ENCODE measurements around the gene ELMO1.

The ELMO1 gene

DNA sequence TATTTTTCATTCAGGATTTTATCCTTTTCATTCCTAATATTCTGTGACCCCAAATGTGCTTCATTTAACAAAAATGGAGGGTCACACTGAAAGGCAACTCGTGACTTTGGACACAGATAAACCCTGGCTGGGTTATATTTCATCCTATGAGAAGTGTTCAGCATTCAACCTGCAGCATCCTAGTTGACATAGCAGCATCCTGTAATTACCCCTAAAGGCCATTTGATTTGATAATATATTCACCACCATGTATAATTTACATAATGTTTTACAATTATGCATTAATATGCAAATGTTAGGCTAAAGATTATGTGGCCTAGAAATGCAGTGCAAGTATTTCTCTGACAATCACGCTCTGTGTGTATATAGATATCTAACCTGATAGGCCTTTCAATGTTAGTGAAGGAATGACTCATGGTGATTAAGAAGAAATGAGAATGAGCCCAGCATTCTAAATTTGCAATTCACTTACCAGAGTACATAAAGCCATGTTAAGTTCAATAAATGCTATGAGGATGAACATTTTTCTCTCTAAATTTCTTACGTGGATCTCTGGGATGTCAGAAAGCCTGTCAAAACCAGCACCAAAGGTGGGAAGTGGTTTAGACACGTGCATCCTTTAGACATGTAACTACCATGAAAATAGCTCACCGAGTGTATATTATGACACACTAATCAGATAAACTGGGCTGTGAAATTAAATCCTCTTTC is 386.7 kb downstream of the ELMO1 start:
- TF ChIP-seq, protein P1, sequence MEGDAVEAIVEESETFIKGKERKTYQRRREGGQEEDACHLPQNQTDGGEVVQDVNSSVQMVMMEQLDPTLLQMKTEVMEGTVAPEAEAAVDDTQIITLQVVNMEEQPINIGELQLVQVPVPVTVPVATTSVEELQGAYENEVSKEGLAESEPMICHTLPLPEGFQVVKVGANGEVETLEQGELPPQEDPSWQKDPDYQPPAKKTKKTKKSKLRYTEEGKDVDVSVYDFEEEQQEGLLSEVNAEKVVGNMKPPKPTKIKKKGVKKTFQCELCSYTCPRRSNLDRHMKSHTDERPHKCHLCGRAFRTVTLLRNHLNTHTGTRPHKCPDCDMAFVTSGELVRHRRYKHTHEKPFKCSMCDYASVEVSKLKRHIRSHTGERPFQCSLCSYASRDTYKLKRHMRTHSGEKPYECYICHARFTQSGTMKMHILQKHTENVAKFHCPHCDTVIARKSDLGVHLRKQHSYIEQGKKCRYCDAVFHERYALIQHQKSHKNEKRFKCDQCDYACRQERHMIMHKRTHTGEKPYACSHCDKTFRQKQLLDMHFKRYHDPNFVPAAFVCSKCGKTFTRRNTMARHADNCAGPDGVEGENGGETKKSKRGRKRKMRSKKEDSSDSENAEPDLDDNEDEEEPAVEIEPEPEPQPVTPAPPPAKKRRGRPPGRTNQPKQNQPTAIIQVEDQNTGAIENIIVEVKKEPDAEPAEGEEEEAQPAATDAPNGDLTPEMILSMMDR (IDR thresholded peaks at IDR 0.05; ENCODE audit: low read depth, low read length, missing control alignments): no peak
- no peak overlapping the region for H3K4me3 ChIP-seq (ENCODE audit: low read depth, low read length)
- in situ Hi-C loops (cut with HindIII; ENCODE audit: low sequenced_read_pairs): no loop called here
- no peak for DNase-seq (ENCODE audit: low read depth)

DNA sequence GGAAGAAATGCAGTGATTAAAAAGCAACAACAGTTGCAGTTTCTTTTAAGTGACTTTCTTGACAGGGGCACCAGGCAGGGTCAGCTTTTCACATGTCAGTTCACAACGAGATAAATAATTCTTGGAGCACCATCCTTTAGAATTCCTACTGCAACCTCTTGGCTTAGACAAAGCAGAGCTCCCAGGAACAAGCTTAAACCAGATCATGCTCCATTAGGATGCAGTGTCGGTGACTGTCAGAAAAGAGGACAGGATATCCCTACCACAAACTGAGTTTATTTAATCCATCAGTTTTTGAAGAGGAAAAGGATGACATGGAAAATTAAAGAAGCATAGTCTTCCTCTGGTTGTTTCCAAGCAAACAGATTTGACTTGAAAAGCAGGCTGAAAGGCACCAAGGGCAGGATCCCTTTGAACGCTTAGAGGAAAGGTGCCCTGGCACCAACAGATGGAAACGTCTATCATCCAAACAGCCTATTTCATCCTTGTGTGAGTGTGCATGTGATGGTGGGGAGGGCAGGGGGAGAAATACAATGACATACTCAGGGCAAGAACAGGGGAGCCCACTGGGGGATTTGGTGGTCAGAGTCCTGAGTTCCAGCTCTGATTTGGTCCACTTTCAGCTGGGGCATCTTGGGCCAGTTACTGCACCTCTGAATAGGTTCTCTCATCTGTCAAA is 392.3 kb downstream of the ELMO1 start:
- DNase-seq (ENCODE audit: low read depth): no peak
- H3K4me3 ChIP-seq (ENCODE audit: low read depth, low read length): no peak overlapping the region
- in situ Hi-C loops (cut with HindIII; ENCODE audit: low sequenced_read_pairs): no loop called here
- TF ChIP-seq, protein P1 (IDR thresholded peaks at IDR 0.05; ENCODE audit: low read depth, low read length, missing control alignments): no peak

DNA sequence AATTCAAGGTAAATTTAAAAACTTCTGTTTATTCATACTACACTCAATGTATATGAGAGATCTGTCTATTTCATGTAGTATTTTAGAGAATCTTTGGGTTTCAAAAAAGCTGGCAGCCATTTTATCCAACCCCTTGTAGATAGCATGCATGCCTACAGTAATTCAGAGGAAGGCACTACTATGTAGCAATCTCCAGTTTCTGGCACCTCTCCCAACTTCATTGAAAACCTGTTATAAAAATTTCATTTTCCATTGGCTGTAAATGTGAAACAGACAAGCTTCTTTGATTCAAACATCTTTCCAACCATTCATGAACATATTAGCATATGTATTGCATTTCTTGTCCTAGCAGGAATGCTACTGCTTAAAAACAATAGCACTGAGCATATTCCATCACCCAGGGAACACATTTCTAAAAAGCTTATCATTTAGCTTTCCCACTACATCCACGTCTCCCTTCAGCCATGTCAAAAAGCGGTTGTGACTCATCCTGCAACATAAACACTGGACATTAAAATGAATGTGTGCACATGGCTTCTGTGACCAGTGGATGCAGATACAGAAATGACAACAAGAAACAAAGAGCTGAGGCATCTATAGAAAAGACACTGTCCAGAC is 393.9 kb downstream of the ELMO1 start:
- H3K4me3 ChIP-seq (ENCODE audit: low read depth, low read length): no peak overlapping the region
- TF ChIP-seq, protein P1 (IDR thresholded peaks at IDR 0.05; ENCODE audit: low read depth, low read length, missing control alignments): no peak
- peak; percentile 38 for DNase-seq (ENCODE audit: low read depth)
- in situ Hi-C loops (cut with HindIII; ENCODE audit: low sequenced_read_pairs): no loop called here

DNA sequence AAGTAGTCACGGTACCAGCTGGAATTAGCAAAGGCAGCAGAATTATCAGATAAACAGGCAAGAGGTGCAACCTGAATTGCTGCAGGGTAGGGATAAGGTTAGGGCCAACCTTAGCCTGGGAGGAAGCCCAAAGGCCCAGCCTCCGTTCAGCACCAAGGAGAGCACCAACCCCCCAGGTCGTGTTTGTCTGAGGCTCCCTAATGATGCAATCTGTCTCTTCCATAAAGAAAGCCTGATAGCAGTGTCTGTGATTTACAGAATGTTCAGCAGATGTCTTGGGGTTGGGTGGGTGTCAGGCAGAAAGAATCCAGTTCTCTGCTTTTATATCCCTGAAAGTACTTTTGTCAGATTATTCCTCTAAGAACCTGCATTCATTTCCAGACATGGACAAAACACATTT is 396.0 kb downstream of the ELMO1 start:
- no peak for DNase-seq (ENCODE audit: low read depth)
- in situ Hi-C loops (cut with HindIII; ENCODE audit: low sequenced_read_pairs): no loop called here
- TF ChIP-seq, protein P1 (IDR thresholded peaks at IDR 0.05; ENCODE audit: low read depth, low read length, missing control alignments): no peak
- H3K4me3 ChIP-seq (ENCODE audit: low read depth, low read length): no peak overlapping the region

DNA sequence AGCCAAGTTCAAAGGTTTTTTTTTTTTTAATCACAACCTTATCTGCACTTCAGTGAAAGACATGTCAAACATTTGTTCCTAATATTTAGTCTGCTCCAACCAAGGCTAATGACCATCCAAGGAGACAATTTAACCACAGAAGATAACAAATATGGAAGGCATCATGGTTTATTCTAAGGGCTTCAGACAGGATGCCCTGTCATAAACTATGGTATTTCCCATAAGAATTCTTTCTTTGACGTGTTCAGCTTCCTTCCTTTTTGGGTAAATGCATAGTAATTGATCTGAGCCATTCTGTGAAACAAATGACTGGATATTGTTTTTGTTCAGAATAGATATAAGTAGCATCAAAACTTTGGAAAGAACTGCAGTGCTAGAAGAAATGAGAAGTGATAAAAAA is 397.9 kb downstream of the ELMO1 start:
- no peak overlapping the region for H3K4me3 ChIP-seq (ENCODE audit: low read depth, low read length)
- in situ Hi-C loops (cut with HindIII; ENCODE audit: low sequenced_read_pairs): no loop called here
- DNase-seq (ENCODE audit: low read depth): no peak
- TF ChIP-seq, protein P1 (IDR thresholded peaks at IDR 0.05; ENCODE audit: low read depth, low read length, missing control alignments): no peak

DNA sequence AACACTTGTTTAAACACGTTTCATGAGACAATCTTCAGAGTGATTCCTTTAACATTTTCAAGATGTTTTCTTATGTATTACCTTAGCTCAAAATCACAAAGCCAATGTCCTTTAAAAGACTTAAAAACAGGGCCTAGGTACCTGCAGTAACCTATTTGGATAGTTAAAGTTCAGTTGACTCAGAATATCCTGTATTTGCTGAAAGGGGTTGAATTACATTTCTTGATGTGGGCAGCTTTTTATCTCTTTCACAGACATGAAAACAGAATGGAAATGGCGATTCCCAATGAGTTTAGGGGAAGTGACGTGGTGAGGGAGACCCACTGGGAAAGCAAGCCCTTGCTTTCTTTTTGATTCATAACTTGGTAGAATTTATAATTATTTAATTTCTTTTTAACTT is 400.0 kb downstream of the ELMO1 start:
- TF ChIP-seq, protein P1 (IDR thresholded peaks at IDR 0.05; ENCODE audit: low read depth, low read length, missing control alignments): no peak
- in situ Hi-C loops (cut with HindIII; ENCODE audit: low sequenced_read_pairs): no loop called here
- no peak overlapping the region for H3K4me3 ChIP-seq (ENCODE audit: low read depth, low read length)
- DNase-seq (ENCODE audit: low read depth): no peak

All from astrocyte of the cerebellum (primary cell).